Pancreas (tissue), 10 donors: ENCODE measurements around the gene FTCD. TPM values are rescaled to one million over a fixed set of nuclear protein-coding genes. Genes with fewer than 3 reads are reported as not detected.

Experiments
- ATAC-seq, 4 donors: fragments of 200-7000 bp; cut with Tn5 transposase; one replicate each; pipeline versions ENCODE4 v1.8.0 to v1.9.1; 2020; ENCODE audit warnings: mild to moderate bottlenecking in 4 of 4, moderate library complexity in 4 of 4
- DNase-seq, 6 donors: peaks; one replicate each; pipeline ENCODE4 v3.0.0-alpha.2; 2020
- FAIRE-seq: peaks from 2 replicates; lab custom pipeline; 2012; peaks lifted over from hg19 to GRCh38; lab: Jason Lieb, UNC
- H3K27ac ChIP-seq, 4 donors: fragments of 200-600 bp; sonication (generic); 1 replicate in 3 of 4; 2 replicates in 1 of 4; pipeline versions ENCODE4 v1.5.0 to v1.8.0; 2020
- H3K27me3 ChIP-seq, 4 donors: fragments of 200-600 bp; one replicate each; pipeline ENCODE4 v1.8.0; 2021
- H3K36me3 ChIP-seq, 3 donors: fragments of 200-600 bp; sonication (generic) in 1 of 3; one replicate each; pipeline versions ENCODE4 v1.5.0 to v1.8.0; 2020 to 2021
- H3K4me1 ChIP-seq, 3 donors: fragments of 200-600 bp; one replicate each; pipeline ENCODE4 v1.8.0; 2021
- H3K4me3 ChIP-seq, 4 donors: fragments of 200-600 bp; sonication (generic) in 2 of 4; one replicate each; pipeline versions ENCODE4 v1.5.0 to v1.8.0; 2020 to 2021
- H3K9me3 ChIP-seq, 4 donors: fragments of 200-600 bp; one replicate each; pipeline ENCODE4 v1.8.0; 2021
- CTCF ChIP-seq, 4 donors: fragments of 200-600 bp; sonication (generic) in 3 of 4; IDR thresholded peaks; one replicate each; pipeline versions ENCODE4 v1.5.0 to v1.8.0; 2021; ENCODE audit warnings: antibody characterized with exemption in 4 of 4
- WGBS, 2 donors: extraction: QIAGEN DNeasy Blood & Tissue Kit; methylation state at CpG; one replicate each; pipeline ENCODE4 v1.1.7; 2013; 5-methylcytosine and 5-hydroxymethylcytosine counted together
- intact Hi-C, 3 donors: fragments of 100-400 bp; cut with DNase I; formaldehyde crosslinking; loops; one replicate each; pipeline versions ENCODE4 v1.11.1 to v1.14.2; 2022
- polyA plus RNA-seq, 2 donors: library from polyadenylated mRNA; stranded (reverse); fragments of 200-250 nt; gene quantifications; one replicate each; pipeline ENCODE4 v1.2.3, GENCODE V29; 2013
- total RNA-seq, 6 donors: library from RNA; stranded (reverse); fragmentation: NEBNext Ultra II Directional in 4 of 6; extraction: Animal tissue kit (Norgen Biotek cat#: 25700) in 4 of 6; gene quantifications; one replicate each; pipeline versions ENCODE4 v1.2.1 to v1.2.4, GENCODE V29; 2021 to 2023
- donor health status: healthy with polysubstance abuse.
- donor health status: DM: no; HTN: no; CAD: no; lungs with moderate emphysema.
- donor health status: DM: no; HTN: no; CAD: no.
- donor health status: control.
- donor health status: control.
- donor health status: Bipolar disorder and iron deficiency.
- donor health status: DM: yes; HTN: yes; CAD: no.
- donor health status: DM: no; HTN: no; CAD: no.
- donor health status: DM: no; HTN: no; CAD: no.
- donor health status: DM: yes; HTN: yes; CAD: no.

Gene FTCD
- total and polyA plus RNA-seq, 8 donors, result 0.31 to 14.0 (median 0.54) TPM

GRCh38 chr21:46114963-46115362 is 40.4 kb downstream of the FTCD start:
- intact Hi-C loops, result no loop called here
- H3K9me3 ChIP-seq, result no peaks in the 10 kb centered on the region
- no peak overlapping the region for H3K27ac ChIP-seq
- FAIRE-seq, result no peak
- DNase-seq, result peak in 4 of 6 donors; percentile 10 to 41 (median 28)
- no peaks in the 10 kb centered on the region for H3K4me1 ChIP-seq
- TF ChIP-seq CTCF (IDR thresholded peaks at IDR 0.05), result no peak
- no peak for ATAC-seq
- H3K27me3 ChIP-seq, result no peaks in the 10 kb centered on the region
- H3K36me3 ChIP-seq, result no peaks in the 10 kb centered on the region
- no peak overlapping the region for H3K4me3 ChIP-seq
- 55 to 83% methylated on average over 4 of the region's 4 CpGs for WGBS, 2 donors

- Histone ChIP-seq H3K27me3 (no peaks in the 10 kb centered on the region), H3K27ac (no peak overlapping the region), H3K4me1 (no peaks in the 10 kb centered on the region), H3K4me3 (no peak overlapping the region), H3K9me3 (no peaks in the 10 kb centered on the region), H3K36me3 (no peaks in the 10 kb centered on the region)
- 76 to 87% methylated on average over 16 of the region's 16 CpGs for WGBS, 2 donors
- DNase-seq (peak in 1 of 6 donors; percentile 10), ATAC-seq (no peak), FAIRE-seq (no peak)
- no peak for TF ChIP-seq CTCF (IDR thresholded peaks at IDR 0.05)
- intact Hi-C loops, result no loop called here
Measured at GRCh38 chr21:46113497-46114176, 41.7 kb downstream of the FTCD start.

- Histone ChIP-seq H3K9me3 (no peaks in the 10 kb centered on the region), H3K27ac (no peak overlapping the region), H3K27me3 (no peaks in the 10 kb centered on the region), H3K4me3 (no peak overlapping the region), H3K4me1 (no peaks in the 10 kb centered on the region), H3K36me3 (no peaks in the 10 kb centered on the region)
- intact Hi-C loops, result no loop called here
- TF ChIP-seq CTCF (IDR thresholded peaks at IDR 0.05), result no peak
- WGBS, 2 donors, result 77 to 91% methylated on average over 20 of the region's 20 CpGs
- FAIRE-seq, result no peak
- DNase-seq, result peak in 3 of 6 donors; percentile 0 to 34 (median 8)
- ATAC-seq, result no peak
Measured at GRCh38 chr21:46112725-46113215, 42.6 kb downstream of the FTCD start.

GRCh38 chr21:46111857-46112724 is 43.3 kb downstream of the FTCD start:
- Histone ChIP-seq H3K36me3 (no peaks in the 10 kb centered on the region), H3K4me3 (no peak overlapping the region), H3K27ac (no peak overlapping the region), H3K27me3 (no peaks in the 10 kb centered on the region), H3K4me1 (no peaks in the 10 kb centered on the region), H3K9me3 (no peaks in the 10 kb centered on the region)
- WGBS, 2 donors, result 84 to 91% methylated on average over 69 of the region's 69 CpGs
- intact Hi-C loops, result no loop called here
- FAIRE-seq (no peak), DNase-seq (peak in 5 of 6 donors; percentile 1 to 62 (median 33)), ATAC-seq (no peak)
- no peak for TF ChIP-seq CTCF (IDR thresholded peaks at IDR 0.05)
